Measurements from ENCODE around the gene AFF3.
"Not testable (repeated sequence)": the region's sequence is repeated elsewhere in the genome, so short reads cannot be mapped to it uniquely, and the experiment has no call there.

AFF3 gene

DNA sequence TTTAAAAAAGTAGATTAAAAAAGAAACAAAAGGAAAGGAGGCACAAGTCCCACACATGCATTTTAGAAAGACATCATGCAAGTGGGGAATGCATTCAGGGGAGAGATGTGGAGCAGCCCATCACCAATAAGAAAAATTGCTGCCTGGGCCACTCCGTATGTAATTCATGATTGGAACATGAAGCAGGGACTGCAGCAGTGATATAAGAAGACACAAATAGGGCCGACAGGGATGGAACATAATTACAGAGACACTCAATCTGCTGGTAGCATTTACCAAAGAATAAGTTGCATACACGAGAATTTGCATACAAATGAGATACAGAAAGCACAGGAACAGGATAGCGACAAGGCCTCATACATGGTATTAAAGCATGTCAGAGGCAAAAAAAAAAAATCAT is 6.5 kb upstream of the AFF3 start:
- DNase-seq, result no peak

DNA sequence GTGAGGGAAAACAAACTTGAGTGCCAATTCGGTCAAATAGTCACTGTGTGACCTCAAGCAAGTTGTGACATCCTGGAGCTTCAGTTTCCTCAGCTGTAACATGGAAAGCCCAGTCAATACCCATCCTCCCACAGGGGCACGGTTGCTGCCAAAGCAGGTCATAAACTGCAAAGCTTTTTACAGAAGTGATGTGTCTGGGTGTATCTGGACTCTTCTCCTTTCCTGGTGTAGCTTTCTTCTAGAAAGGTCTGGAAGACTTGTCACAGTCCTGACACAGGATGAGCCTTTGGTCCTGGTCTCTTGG is 4.2 kb upstream of the AFF3 start:
- no peak for DNase-seq

GRCh38 chr2:100145893-100146656 is 3.7 kb upstream of the AFF3 start:
- no peak for DNase-seq

DNA sequence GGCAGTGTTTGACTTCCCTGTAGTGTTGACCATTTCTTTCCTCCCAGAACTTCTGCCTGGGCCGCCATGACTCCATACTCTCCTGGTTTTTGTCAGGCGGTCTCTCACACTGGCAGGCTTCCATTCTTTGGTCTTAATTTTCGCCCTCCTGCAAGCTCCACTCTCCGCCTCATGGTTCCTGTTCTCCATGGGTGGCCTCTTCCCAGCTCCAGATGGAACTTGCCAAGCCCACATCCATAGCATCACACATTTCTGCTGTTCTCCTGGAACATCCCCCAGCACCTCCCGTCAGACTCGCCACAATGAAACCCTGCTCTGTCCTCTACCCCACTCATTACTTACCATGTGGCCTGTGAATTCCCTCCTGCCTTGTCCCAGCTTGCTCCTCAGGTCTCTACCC is 896 bp upstream of the AFF3 start:
- DNase-seq, result no peak

GRCh38 chr2:100141906-100142305 is 484 bp downstream of the AFF3 start:
- no peak for DNase-seq

DNA sequence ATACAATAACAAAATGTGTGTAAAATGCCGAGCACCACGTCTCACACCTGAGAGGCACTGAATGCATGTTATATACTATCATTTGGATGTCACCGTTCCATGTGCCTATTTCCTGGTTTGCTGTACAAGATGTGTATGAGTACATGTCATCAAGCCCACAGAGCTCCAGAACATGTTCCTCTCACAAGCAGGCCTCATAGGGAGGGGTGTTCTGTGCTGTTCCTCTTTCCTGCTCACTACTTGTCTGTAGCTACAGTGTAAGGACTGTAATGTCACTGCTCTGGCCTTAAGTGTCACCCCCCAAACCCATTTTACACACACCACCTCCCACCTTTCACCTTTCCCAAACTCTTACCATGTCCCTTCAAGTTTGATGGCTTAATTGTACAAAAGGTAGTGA is 1.8 kb downstream of the AFF3 start:
- DNase-seq, result no peak

GRCh38 chr2:100137866-100138570 is 4.4 kb downstream of the AFF3 start:
- DNase-seq, result peak; percentile 20

DNA sequence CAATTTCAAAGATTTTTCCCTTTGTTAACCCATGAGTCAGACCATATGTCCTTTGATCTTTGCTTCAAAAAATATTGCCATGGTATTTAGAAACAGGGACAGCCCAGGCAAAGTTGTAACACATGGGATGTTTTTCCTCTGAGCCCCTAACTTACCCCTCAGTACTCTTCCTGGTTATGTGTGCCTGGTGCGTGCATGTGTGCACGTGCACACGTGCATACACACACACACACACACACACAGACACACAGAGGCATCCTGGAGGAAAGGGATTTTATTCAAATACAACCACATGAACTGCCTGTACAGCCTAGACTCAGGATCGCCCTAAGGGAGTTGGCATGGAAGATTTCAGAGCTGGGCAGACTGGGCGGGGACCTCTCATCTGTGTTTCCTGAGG is 5.1 kb downstream of the AFF3 start:
- no peak for DNase-seq

- no peak for DNase-seq
Measured at GRCh38 chr2:100136310-100136709, 6.1 kb downstream of the AFF3 start.

DNA sequence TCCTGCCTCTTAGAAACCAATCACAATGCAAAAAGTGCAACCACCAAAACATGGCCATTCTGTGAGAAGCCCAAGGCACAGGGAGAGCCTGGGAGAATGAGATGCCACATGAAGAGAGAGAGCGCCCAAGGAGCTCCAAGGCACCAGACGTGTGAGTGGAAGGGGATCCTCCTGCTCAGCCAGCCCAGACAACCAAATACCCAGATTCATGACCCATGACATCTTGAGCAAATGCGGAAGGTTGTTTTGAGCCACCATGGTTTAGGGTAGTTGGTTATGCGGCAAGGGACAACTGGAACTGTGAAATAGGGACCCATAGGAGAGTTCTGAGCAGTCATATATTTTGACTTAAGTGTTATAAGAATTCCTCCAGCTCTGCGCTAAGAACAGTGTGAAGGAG is 7.0 kb downstream of the AFF3 start:
- no peak for DNase-seq

GRCh38 chr2:100130595-100131391 is 11.6 kb downstream of the AFF3 start:
- DNase-seq, result no peak

- no peak for DNase-seq
Measured at GRCh38 chr2:100126897-100127401, 15.4 kb downstream of the AFF3 start.

- DNase-seq, result peak; percentile 26
Measured at GRCh38 chr2:100126201-100126600, 16.2 kb downstream of the AFF3 start.

- DNase-seq, result no peak
Measured at GRCh38 chr2:100125626-100126025, 16.8 kb downstream of the AFF3 start.

GRCh38 chr2:100124761-100125160 is 17.6 kb downstream of the AFF3 start:
- no peak for DNase-seq

GRCh38 chr2:100121124-100121718 is 21.2 kb downstream of the AFF3 start:
- DNase-seq, result no peak

DNA sequence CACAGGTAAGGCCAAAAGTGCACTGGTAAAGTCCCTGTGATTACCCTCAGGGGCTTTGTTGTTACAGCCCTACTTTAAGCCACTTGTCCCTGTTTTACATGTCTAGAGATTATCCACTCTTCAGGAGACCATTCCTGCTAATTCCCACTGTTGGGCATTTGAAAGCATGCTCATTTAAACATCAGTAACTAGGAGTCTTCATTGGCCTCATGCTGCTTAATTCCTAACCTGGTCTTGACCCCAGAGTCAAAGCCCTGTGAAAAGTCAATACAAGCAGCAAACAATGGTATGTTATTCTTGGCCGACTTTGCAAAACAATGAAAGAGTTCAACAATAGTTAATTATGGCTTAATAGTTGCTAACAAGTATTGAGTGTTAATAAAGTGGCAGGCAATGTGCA is 23.2 kb downstream of the AFF3 start:
- no peak for DNase-seq

DNA sequence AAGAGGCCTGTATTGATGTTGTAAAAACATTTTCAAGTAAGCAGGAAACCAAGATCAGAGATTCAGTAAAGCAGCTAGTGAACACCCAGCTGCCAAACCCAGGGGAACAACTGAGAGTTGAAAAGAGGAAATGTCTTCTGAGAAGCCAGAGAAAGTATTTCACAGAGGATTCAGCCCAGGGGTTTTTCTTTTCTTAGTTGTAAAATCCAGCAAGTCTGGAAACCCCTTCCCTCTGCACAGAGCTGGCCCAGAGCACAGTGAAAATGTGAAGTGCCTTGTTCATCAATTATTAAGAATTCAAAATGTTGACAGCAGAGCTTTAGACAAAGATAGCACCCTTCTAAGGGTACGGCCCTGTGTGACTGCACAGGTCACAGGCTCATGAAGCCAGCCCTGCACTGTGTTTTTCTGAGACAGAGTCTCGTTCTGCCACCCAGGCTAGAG is 28.4 kb downstream of the AFF3 start:
- DNase-seq, result no peak

- no peak for DNase-seq
Measured at GRCh38 chr2:100110614-100111000, 31.8 kb downstream of the AFF3 start.

- no peak for DNase-seq
Measured at GRCh38 chr2:100109986-100110613, 32.3 kb downstream of the AFF3 start.

- not testable (repeated sequence) for DNase-seq
Measured at GRCh38 chr2:100108648-100109020, 33.8 kb downstream of the AFF3 start.

DNA sequence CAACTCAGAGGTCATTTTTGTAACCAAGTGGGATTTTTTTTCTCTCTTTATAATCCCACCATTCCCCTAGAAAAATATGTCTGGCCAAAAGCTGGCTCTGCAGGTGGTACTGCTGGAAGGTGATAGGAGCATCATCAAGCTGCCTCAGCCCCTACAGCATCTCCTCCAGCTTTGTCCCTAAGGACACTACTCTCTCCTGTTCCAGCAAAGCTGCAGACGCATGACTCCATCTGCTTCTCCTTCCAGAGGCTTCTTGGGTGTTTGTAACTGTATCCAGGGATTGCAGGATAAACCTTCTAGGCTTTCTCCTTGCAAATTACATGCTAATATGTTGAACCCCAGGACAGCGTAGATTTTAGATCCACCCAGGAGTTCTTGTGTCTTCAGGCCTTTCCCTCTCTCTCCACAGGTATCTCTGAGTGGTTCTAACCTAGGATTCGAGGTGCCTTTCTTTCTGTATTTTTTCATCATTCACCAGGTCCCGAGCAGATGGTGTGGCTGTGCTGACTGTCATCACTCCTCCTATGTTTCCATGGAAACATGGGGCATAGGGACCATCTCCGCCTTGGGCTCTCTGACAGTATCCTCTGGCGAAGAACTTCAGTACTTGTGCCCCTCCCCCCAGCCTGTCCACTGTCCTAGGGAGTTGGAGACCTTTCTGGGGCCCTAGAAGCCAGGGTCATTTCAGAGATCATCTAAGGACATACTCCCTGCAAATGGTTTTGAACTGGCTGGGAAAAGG is 34.3 kb downstream of the AFF3 start:
- DNase-seq, result no peak
